GM18858 (cell line): Measurements from ENCODE around the gene MAP3K14.

ENCODE experiments used
- ATAC-seq: cut with Tn5 transposase; IDR thresholded peaks from one replicate; pipeline ENCODE4 v1.9.1; 2021; ENCODE audit not compliant: unreplicated experiment

MAP3K14 gene

DNA sequence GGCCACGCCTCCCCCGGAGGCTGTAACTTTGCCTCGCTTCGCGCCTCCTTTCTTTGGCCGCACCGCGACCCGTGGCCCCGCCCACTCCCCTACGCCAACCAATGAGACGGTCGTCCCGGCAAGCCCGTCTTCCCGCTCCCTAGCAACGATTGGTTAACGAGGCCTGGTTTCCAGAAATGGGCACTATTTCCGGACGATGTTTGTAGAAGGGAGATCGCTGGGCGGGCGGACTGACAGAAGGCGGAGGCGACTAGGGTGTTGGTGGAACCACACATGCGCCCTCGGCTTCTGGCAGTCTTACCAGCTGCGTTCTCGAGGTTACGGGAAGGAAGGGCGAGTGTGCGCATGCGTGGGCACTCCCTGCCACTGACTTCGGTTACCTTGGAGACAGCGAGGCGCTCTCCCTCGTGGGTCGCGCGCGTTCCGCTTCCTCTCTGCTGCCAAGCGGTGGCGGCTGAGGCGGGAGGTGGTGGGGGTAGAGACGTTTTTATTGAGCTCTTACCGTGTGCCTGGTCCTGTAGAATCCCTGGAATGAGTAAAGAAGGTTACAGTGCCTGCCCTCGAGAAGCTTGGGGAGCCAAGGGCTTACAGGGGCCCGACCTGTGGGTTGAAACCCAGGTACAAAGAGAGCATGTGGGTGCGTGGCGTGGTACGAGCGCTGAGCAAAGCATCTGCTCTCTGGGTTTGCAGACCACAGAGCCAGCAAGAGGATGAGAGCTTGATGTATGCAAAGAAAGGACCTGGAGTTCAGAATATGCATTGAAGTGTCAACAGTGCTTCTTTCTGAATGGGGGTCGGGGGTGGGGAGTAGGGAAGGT lies 500 bp upstream of the MAP3K14 start:
- ATAC-seq: peak; percentile 64

DNA sequence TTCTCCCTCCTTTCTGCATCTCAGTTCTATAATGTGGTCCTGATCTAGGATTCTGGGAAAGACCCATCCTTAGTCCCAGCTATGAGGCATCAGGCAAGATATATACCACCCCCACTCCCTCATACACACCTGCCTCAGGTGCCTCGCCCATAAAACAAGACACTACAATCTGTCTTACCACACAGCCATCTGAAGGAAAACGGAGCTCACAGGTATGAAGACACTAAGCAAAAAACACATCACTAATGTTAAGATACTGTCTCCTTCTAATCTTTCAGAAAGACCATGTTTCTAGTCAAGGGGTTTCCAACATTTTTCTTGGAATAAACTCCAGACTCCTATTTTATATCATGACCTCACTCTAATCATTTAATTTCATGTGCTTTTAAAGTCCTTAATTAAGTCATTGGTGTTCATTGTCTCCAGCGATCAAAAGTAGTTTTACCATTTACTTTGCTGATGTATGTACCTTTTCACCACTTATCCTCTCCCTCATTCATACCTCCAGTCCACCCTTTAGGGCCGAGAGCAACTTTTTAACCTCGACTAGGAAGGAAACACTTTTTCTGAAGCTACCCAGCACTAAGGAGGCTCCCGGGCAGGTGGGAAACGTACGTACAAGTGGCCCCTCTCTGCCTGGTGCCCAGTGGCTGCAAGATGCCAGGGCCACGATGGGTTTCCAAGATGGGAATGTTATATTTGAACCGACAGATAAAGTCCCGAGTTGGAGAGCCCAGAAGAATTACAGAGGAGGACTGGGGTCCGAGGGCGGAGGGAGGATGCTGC lies 979 bp downstream of the MAP3K14 start:
- ATAC-seq: no peak

GRCh38 chr17:45314741-45315647 lies 1.8 kb downstream of the MAP3K14 start:
- no peak for ATAC-seq

GRCh38 chr17:45313996-45314740 lies 2.7 kb downstream of the MAP3K14 start:
- no peak for ATAC-seq

- no peak for ATAC-seq
Observed at GRCh38 chr17:45313421-45313771, 3.4 kb downstream of the MAP3K14 start.

DNA sequence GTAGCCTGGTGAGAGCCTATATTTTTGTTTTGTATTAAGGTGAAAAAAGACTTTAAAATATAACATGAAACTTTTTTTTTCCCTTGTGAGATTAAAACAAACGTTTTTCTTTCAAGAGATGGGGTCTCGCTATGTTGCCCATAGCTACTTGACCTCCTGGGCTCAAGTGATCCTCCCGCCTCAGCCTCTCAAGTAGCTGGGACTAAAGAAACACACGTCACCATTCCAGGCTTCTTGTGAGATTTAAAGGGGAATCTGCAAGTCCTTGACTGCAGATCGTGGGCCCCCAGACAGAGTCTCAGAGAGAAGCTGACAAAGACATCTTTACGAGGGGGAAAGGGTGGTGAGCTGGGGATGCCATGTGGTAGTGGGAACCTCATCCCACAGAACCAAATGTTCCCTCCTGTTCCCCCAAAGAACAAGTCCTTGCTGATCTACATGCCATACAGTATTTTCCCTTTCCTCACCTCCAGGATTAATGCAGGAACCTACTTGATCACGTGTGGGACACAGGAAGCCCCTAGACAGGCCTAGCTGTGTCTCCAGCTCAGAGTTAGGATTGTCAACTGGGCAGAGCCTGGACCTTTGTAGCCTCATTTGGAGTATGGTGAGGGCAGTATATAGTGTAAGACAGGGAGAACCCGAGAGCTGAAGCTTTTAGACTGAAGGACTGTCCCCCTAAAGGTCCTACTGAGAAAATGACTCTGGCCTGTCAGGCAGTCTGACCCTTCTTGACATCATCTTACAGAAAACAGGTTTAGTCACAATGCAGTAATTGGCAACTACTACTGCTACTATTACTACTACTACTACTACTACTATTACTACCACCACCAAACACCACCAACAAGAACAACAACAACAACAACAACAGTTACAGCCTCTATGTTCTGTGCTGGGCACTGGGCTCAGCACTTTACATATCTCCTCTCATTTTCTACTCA lies 4.1 kb downstream of the MAP3K14 start:
- ATAC-seq: no peak

- no peak for ATAC-seq
Observed at GRCh38 chr17:45311760-45312476, 4.9 kb downstream of the MAP3K14 start.

DNA sequence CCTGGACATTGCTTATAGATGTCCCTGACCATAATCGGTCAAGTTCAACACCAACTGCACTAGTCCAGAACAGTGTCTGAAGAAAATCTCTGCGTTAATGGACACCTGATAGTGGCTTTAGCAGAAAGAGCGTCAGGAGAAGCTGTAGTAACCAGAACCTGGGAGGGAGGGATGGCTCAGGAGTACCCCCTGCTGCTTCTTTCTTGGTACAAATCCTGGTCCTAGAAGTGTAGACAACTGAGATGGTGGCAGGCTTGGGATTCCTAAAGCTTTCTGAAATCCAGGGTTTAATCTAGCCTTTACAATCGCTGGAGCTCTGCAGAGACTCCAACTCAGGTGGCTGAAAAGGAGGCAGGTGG lies 5.4 kb downstream of the MAP3K14 start:
- ATAC-seq: no peak

DNA sequence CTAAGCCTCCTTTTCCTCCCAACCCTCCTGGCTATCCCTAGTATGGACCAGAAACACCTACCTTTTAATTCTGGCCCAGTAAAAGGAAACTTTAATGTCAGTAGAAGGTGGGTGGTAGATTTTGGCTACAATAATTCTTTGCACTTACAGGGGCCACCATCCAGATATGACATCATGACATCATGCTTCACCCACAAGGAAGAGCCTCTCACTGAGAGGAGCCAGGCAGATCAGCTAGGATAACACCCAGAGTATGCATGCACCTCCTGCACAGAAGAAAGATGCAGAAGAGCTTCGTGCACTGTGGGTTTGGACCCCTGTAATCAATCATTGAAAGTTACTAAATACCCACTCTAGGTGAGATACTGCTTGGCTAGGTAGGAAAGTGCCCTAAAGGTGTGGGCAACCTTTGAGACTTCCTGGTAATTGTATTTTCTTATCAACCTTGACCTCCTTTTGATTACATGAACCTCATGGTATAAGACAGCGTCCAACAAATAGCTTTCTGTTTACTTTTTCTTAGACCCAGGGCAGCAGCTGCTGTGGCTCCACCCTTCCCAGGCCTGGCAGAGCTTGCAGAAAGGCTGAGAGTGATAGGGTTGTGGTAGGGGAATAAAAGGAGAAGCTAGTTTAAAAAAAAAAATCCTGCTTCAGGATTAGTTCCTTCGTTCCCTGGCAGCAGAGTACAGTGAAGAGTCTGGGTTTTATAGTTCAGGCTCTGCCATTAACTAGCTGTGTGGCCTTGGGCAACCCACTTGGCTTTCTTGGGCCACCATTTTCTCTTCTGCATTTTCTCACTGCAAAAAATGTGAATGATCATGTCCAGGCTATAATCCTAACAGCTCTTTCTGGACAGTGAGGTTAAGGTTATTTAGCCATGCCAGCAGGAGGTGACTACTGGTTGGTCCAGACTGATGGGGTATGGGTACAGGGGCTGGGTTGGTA lies 6.2 kb downstream of the MAP3K14 start:
- ATAC-seq: no peak

GRCh38 chr17:45309400-45309799 lies 7.4 kb downstream of the MAP3K14 start:
- ATAC-seq: no peak

DNA sequence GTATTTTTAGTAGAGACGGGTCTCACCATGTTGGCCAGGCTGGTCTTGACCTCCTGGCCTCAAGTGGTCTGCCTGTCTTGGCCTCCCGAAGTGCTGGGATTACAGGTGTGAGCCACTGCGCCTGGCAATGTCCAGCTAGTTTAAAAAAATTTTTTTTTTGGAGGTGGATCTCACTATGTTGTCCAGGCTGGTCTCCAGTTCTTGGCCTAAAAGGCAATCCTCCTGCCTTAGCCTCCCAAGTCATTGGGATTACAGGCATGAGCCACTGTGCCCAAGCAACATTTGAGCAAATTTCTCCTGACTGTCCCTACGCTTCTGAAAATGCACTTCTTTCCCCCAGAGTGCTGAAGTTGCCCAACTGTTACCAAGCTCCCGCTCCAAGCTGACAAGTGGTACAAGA lies 8.0 kb downstream of the MAP3K14 start:
- ATAC-seq: no peak

GRCh38 chr17:45308016-45308365 lies 8.8 kb downstream of the MAP3K14 start:
- ATAC-seq: no peak

DNA sequence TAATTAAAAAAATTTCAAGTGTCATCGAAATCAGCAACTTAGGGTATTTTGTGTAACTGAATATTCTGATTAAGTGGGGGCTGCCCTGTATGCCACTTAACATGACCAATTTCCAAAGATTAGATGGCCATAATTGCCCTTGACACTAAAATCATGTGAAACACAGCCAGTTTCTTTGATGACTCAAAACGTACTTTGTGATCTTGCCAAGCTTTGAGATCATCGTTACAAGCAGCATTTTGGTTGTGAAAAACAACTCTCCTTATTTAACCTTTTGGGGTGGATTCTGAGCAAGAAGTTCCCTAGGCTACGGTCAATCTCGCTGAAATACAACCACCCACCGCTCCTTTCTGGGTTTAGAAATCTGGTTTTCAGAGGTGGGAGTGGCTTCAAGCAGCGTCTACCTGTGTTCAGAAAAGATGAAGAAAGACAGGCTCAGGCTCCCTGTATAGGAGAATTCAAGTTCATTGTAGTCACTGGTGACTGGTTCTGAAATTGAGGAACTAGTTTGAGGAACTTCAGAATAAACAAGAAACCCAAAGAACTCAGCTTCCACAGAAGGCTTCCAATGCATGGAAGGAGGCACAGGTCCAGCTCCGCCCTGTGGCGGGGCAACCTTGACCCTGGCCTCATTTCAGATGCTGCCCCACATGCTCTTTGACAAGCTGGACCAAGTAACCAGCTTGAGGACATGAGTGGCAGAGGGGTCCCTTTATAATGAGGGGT lies 9.4 kb downstream of the MAP3K14 start:
- peak; percentile 37 for ATAC-seq

- ATAC-seq: no peak
Observed at GRCh38 chr17:45306623-45307022, 10.2 kb downstream of the MAP3K14 start.

GRCh38 chr17:45306094-45306493 lies 10.7 kb downstream of the MAP3K14 start:
- no peak for ATAC-seq

DNA sequence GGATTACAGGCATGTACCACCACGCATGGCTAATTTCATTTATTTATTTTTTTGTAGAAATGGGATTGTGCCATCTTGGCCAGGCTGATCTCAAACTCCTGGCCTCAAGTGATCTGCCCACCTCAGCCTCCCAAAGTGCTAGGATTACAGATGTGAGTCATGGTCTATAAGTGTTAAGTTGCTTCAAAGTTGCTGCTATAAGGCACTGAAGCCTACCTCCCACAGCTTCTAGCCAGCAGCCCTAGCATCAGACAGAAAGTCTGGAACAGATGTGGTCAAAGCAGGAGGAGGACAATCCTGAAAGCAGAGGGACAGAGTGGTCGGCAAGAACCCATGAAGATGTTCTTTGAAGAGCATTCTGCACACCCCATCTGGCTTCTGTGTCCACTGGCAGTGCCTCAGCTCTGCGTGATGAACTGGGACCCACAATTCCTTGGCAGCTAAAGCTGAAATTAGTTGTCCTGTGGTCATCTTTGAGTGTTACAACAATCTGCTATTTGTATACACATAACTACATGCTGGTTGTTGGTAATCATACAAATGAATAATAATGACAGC lies 11.2 kb downstream of the MAP3K14 start:
- ATAC-seq: no peak

DNA sequence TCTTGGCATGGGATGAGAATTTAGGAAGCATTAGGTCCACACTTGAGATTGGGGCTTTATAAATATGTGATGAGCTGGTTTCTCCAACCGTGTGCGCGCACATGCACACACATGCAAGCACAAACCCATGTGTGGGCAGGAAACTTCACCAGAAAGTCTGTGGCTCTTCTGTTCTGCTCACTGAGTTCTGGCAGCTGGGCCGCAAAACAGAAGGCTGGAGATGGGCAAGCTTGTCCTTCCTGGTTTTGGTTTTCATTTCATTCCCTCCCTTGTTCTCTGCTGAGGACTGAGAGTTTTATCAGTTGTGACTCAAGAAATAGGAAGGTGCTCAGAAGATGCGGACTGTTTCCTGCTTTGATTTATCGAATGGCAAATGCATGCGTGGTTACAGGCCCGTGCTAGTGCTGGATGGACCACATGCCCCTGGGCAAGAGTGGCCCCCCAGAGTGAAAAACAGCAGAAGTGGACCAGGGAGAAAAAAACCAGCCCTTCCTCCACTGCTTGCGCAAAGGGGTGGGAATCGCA lies 14.1 kb downstream of the MAP3K14 start:
- ATAC-seq: no peak
